ENCODE measurements around the gene SPEF2.
"Not testable (repeated sequence)": the region's sequence is repeated elsewhere in the genome, so short reads cannot be mapped to it uniquely, and the experiment has no call there.

Gene SPEF2

GRCh38 chr5:35833224-35833623 lies 215.6 kb downstream of the SPEF2 start:
- no peak overlapping the region for H3K4me3 ChIP-seq (ENCODE audit: low read depth, low read length)
- no peak for TF ChIP-seq CTCF (IDR thresholded peaks at IDR 0.05; ENCODE audit: low read depth, low read length)
- no peaks in the 10 kb centered on the region for H3K9me3 ChIP-seq
- H3K4me1 ChIP-seq = no peaks in the 10 kb centered on the region
- DNase-seq = no peak
- no peaks in the 10 kb centered on the region for H3K27me3 ChIP-seq
- no peaks in the 10 kb centered on the region for H3K36me3 ChIP-seq

GRCh38 chr5:35835796-35836742 lies 218.4 kb downstream of the SPEF2 start:
- TF ChIP-seq CTCF (IDR thresholded peaks at IDR 0.05; ENCODE audit: low read depth, low read length) = no peak
- no peak overlapping the region for H3K4me3 ChIP-seq (ENCODE audit: low read depth, low read length)
- DNase-seq = no peak
- H3K36me3 ChIP-seq = no peaks in the 10 kb centered on the region
- no peaks in the 10 kb centered on the region for H3K27me3 ChIP-seq
- H3K9me3 ChIP-seq = no peaks in the 10 kb centered on the region
- H3K4me1 ChIP-seq = no peaks in the 10 kb centered on the region

- no peaks in the 10 kb centered on the region for H3K9me3 ChIP-seq
- no peaks in the 10 kb centered on the region for H3K27me3 ChIP-seq
- no peaks in the 10 kb centered on the region for H3K36me3 ChIP-seq
- DNase-seq = no peak
- no peaks in the 10 kb centered on the region for H3K4me1 ChIP-seq
- H3K4me3 ChIP-seq (ENCODE audit: low read depth, low read length) = no peak overlapping the region
- no peak for TF ChIP-seq CTCF (IDR thresholded peaks at IDR 0.05; ENCODE audit: low read depth, low read length)
Observed at GRCh38 chr5:35838370-35839042, 220.8 kb downstream of the SPEF2 start.

GRCh38 chr5:35842856-35843255 lies 225.2 kb downstream of the SPEF2 start:
- Histone ChIP-seq H3K36me3 (no peaks in the 10 kb centered on the region), H3K27me3 (no peaks in the 10 kb centered on the region), H3K4me1 (no peaks in the 10 kb centered on the region), H3K9me3 (no peaks in the 10 kb centered on the region), H3K4me3 (ENCODE audit: low read depth, low read length) (no peak overlapping the region)
- DNase-seq = no peak
- TF ChIP-seq CTCF (IDR thresholded peaks at IDR 0.05; ENCODE audit: low read depth, low read length) = no peak

GRCh38 chr5:35845508-35845907 lies 227.8 kb downstream of the SPEF2 start:
- not testable (repeated sequence) for H3K27me3 ChIP-seq; DNase-seq; H3K36me3 ChIP-seq; H3K9me3 ChIP-seq; H3K4me1 ChIP-seq; H3K4me3 ChIP-seq (ENCODE audit: low read depth, low read length)

- Histone ChIP-seq H3K4me3 (ENCODE audit: low read depth, low read length) (no peak overlapping the region), H3K4me1 (no peaks in the 10 kb centered on the region), H3K36me3 (no peaks in the 10 kb centered on the region), H3K9me3 (no peaks in the 10 kb centered on the region), H3K27me3 (no peaks in the 10 kb centered on the region)
- no peak for TF ChIP-seq CTCF (IDR thresholded peaks at IDR 0.05; ENCODE audit: low read depth, low read length)
- DNase-seq = no peak
Observed at GRCh38 chr5:35847491-35847890, 229.8 kb downstream of the SPEF2 start.
